DLD1 (cell line): Measurements from ENCODE around the gene PTGFRN.
"Not testable (repeated sequence)": the region's sequence is repeated elsewhere in the genome, so short reads cannot be mapped to it uniquely, and the experiment has no call there.

Source experiments
- in situ Hi-C: cut with HindIII; loops from 2 replicates; pipeline ENCODE4 v1.10.0; 2017; ENCODE audit warnings: low sequenced_read_pairs

Gene PTGFRN

GRCh38 chr1:116914667-116915066 lies 5.0 kb downstream of the PTGFRN start:
- in situ Hi-C loops: no loop called here

- in situ Hi-C loops: no loop called here
These were observed 5.5 kb downstream of the PTGFRN start for GRCh38 chr1:116915086-116915661.

- in situ Hi-C loops: no loop called here
These were observed 6.3 kb downstream of the PTGFRN start for GRCh38 chr1:116916002-116916401.

DNA sequence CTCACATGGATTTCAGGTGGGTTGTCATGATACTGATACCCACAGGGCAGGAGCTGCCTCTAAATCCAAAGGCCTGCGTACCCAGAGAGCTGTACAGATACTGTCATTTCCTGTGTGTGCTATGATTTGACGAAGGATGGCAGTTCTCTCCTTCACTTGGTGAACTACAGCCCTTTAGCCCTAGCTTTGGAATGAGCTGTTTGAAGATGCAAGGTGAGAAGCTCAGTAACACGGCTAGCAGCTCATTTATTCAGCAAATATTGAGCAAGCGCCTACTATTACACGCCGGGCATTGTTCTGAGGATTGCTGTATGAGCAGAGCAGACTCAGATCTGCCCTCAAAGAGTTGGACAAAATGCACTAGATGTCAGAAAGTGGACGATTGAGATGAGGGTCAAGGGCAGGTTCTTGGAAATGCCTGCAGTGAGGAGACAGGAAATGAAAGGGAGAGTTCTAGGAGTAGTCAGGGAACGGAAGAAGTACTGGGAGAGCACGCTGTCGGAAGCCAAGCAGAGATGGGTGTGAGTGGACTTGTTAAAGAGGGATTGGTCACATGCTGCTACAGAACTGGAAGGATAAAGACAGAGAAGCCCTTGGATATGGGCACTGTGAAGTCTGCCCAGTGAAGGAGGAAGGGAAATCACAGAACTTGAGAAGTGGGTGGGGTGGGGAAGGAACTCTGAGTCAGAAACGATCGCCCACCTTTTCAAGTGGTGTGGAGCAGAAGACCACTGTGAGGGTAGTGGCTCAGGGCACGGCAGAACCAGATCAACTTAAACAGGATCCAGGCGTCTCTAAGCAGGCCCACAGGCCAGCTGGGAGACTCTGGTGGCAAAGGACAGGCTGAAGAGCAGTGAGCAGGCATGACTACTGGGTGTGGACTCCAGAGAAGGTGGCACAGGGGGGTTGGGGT lies 7.1 kb downstream of the PTGFRN start:
- in situ Hi-C loops: no loop called here

DNA sequence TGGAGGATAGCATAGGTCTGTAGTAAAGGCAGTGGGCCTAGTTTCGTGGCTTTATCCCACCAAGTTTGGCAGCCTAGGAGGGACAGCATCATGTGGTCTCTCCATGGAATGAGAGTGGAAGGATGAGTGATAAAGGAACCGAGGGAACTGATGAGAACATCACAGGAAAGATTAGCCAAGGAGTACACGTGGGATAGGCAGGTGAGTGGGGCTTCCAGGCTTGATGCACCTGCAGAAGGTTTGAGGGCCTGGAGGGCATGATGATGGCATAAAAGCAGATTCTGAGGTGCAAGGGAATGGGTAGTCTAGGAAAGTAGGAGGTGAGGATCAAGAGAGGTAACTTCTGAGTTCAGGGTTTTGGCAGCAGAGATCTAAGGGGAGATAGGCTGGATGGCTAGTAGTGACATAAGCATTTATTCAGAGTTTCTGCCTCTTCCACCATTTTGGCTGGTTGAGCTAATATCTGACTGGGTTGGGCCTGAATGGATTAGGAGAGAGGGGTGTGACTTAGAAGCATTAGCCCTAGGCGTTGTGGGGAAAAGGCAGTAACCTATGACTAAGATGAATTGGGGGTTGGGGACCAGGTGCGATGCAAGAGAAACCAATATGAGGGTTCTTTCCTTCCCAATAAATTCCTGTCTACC lies 9.1 kb downstream of the PTGFRN start:
- in situ Hi-C loops: no loop called here

- in situ Hi-C loops: no loop called here
These were observed 10.1 kb downstream of the PTGFRN start for GRCh38 chr1:116919802-116920201.

GRCh38 chr1:116920211-116920610 lies 10.5 kb downstream of the PTGFRN start:
- in situ Hi-C loops: no loop called here

DNA sequence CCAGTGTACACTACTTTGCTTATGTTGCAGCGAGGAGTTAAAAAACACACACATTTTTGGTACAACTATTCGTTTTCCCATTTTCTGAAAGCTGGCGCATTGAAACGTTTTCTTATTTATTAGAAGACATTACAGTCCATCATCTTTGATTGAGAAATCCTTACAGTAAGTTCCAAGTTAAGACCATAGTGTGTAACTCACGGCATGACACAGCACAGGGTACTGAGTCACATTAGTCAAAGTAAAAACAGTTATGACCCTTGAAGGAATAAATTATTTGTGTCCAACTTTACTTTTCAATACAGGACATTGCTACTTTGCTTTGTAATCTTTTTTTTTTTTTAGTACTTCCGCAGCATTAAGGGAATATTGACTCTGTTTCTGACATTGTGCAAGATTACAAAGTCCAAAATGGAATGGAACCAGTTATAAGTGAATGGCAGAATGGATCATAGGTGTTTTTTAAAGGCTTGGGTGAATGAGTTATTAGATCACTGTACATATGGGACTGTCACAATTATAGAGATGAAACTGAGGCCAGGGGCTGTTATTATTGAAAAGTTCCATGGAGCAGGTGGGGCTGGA lies 11.7 kb downstream of the PTGFRN start:
- in situ Hi-C loops: no loop called here

DNA sequence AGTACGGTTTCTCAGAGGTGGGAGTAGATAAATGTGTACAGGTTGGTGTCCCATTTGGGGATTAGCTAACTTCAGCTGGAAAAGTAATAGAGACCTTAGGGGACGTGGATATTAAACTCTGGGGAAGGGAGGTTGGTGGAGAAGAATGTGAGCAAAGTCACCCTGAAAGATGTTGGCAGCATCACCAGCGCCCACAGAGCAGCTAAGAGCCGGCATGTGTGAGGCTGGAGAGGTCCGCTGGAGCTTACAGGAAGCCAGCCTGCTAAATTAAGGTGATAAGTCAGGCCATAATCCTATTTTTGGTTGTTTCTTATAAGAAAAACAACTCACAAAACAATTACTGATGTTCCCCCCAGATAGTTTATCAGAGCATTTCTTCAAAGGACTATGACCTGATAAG lies 12.2 kb downstream of the PTGFRN start:
- in situ Hi-C loops: no loop called here

- in situ Hi-C loops: no loop called here
These were observed 13.7 kb downstream of the PTGFRN start for GRCh38 chr1:116923421-116923820.

DNA sequence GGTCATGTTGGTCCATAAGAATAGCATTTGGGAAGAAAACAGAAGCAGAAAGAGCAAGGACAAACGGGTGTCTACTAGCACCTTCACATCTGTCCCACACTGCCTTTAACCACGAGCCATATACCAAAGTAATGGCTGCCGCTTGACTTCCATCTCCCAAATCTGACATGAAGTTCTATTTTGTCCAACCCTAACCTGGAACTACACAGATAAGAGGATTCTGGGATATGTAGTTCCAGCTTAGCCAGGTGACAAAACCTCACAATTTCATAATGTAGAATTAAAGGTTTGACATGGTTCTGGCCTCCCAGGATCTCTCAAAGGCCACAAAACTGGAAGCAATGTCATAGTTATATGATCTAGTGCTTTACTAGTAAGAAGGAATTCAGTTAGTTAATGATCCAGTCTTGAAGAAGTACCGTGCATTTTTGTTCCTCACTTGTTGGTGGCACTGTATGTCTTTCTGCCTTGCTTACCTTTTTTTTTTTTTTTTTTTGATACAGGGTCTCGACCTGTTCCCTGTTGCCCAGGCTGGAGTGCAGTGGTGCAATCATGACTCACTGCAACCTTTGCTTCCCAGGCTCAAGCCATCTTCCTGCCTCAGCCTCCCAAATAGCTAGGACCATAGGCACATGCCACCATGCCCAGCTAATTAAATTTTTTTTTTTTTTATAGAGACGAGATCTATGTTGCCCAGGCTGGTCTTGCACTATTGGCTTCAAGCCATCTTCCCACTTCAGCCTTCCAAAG lies 17.5 kb downstream of the PTGFRN start:
- in situ Hi-C loops: no loop called here

DNA sequence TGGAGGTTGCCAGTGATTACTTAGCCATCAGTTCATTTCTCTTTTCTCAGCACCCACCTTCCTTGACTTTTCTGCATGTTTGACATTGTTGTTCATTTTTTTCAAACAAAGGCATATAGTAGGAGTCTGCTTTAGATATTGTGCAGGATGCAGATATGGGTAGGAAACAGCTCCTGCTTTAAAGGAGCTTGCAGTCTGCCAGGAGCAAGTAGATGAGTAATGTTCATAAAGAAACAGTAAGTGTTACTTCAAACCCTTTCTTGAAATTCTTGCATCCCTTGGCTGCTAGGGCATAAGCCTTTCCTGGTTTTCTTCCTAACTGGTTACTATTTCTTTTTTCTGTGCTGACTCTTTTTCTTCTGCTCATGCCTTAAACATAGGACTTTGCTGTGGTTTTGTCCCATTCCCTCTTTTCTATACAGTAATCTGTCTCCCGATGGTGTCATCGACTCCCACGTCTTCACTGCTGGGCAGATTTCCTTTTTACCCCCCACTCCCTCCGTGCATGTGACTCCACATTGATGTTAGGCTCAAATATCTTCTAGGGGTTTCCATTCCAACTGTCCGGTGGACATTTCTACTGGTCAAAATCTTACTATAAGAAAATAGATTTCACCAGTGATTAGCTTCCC lies 20.4 kb downstream of the PTGFRN start:
- in situ Hi-C loops: no loop called here

DNA sequence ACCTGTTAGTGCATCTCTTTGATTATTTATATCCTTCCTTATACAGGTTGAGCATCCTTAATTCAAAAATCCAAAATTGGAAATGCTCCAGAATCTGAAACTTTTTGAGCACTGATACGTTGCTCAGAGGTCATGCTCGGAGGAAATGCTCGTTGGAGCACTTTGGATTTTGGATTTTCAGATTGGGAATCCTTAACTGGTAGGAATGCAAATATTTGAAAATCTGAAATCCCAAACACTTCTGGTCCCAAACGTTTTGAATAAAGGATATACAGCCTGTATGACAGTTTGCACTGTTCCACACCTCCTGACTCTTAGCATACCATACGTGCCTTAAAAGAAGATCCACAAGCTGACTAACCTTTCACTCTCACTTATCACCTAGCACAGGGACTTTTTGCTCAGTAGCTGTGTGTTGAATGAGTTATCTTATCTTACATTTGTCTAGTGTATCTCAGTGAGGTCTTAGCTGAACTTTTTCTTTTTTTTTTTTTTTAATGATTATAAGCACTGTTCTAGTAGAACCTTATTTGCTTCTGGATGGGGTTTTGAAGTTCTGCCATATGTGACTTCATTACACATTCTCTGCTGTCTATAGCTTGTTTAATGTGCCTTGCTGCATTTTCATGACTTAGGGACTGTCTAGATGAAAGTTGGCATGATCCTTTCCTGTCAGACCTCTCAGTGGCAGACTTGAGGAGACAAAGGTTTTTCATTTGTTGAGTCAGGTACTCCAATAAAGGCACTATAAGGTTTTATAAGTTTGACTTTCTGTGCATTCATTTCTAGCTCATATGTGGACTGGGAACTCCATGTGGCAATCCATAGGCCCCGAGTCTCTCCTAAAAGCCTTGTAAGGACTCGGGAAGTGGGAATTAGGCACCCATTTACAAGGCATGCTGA lies 21.6 kb downstream of the PTGFRN start:
- in situ Hi-C loops: no loop called here

DNA sequence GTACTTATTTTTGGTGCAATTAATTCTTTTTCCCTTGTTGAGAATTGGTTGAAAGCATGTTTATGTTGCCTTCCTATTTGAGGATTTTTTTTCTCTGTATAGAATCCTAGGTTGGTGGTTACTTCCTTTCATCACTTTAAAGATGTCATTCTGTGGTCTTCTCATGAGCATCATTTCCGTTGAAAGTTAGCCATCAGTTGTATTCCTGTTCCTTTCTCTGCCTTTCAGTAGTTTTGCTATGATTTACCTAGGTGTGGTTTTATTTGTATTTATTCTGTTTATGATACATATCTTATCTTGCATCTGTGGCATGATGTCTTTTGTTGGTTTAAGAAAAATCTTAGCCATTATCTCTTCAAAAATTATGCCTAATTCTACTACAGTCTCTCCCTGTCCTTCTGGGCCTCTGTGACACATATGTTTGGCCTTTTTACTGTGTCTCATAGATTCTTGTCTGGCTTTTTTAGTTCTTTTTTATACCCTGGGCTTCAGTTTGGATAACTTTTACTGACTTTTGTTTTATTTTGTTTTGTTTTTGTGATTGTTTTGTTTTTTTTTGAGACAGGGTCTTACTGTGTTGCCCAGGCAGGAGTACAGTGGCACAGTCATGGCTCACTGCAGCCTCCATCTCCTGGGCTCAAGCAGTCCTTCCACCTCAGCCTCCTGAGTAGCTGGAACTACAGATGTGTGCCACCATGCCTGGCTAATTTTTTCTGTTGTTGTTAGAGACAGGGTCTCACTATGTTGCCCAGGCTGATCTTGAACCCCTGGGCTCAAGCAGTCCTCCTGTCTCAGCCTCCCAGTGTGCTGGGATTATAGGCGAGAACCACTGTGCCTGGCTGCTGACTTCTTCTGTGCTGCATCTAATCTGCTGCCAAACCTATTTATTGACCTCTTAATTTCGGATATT lies 24.1 kb downstream of the PTGFRN start:
- in situ Hi-C loops: no loop called here

DNA sequence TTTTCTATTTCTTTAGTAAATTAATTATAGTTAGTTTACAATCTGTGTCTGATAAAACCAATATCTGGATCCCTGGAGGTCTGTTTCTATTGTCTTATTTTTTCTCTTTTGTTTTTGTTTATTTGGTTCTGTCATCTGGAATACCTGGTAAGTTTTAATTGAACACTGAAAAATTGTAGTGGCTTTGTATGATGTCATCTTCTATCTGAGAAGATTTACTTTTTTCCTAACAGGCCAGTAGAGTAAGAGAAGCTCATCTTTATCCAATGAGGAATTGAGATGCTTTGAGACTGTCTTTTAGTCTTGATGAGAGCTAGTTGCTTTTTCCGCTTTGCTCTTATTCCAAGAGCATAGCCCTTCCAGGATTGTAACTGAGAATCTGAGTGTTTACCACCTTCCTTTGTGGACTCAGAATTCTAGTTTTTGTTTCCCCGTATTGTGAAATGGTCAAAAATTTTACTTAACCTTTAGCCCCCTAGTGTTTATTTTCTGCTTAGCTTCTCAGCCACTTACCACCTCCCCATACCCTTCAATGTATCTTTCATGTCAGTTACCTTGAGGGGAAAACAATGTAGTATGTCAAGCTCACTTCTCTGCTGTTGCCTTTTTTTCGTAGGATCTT lies 25.0 kb downstream of the PTGFRN start:
- in situ Hi-C loops: no loop called here

- in situ Hi-C loops: no loop called here
These were observed 28.5 kb downstream of the PTGFRN start for GRCh38 chr1:116938216-116938615.

- in situ Hi-C loops: not testable (repeated sequence)
These were observed 30.2 kb downstream of the PTGFRN start for GRCh38 chr1:116939780-116940543.
